H9 (cell line): ENCODE data around the gene MAML1. TPM values are rescaled to one million over a fixed set of nuclear protein-coding genes. Genes with fewer than 3 reads are reported as not detected.
A peak's percentile ranks its signal among the peaks of the same experiment; 100 is the strongest.

Experiments
- DNase-seq: peaks from one replicate; pipeline ENCODE4 v3.0.0-alpha.2; 2017
- H2AFZ ChIP-seq: one replicate; pipeline ENCODE4 v1.6.1; 2013; ENCODE audit warnings: mild to moderate bottlenecking, low read length, control low read depth, moderate library complexity
- H2AK5ac ChIP-seq: 2 replicates; pipeline ENCODE4 v1.6.1; 2013; ENCODE audit warnings: low read length, control low read depth, mixed read lengths; ENCODE audit not compliant: insufficient read length
- H2BK120ac ChIP-seq: one replicate; pipeline ENCODE4 v1.6.1; 2013; ENCODE audit warnings: low read depth, mild to moderate bottlenecking, low read length, control low read depth, inconsistent platforms; ENCODE audit not compliant: poor library complexity, severe bottlenecking
- H2BK12ac ChIP-seq: 2 replicates; pipeline ENCODE4 v1.6.1; 2013; ENCODE audit warnings: low read length, control low read depth, mixed read lengths, low read depth; ENCODE audit not compliant: insufficient read length
- H2BK15ac ChIP-seq: 2 replicates; pipeline ENCODE4 v1.6.1; 2013; ENCODE audit warnings: low read depth, low read length, control low read depth
- H2BK20ac ChIP-seq: one replicate; pipeline ENCODE4 v1.6.1; 2013; ENCODE audit warnings: low read depth, mild to moderate bottlenecking, low read length, control low read depth, inconsistent platforms; ENCODE audit not compliant: poor library complexity, severe bottlenecking
- H2BK5ac ChIP-seq: 2 replicates; pipeline ENCODE4 v1.6.1; 2013; ENCODE audit warnings: low read length, control low read depth, mixed read lengths; ENCODE audit not compliant: insufficient read length
- H3K14ac ChIP-seq: 2 replicates; pipeline ENCODE4 v1.6.1; 2013; ENCODE audit warnings: low read length, control low read depth; ENCODE audit not compliant: insufficient read depth
- H3K18ac ChIP-seq: 2 replicates; pipeline ENCODE4 v1.6.1; 2013; ENCODE audit warnings: low read depth, mild to moderate bottlenecking, mixed read lengths, low read length, control low read depth; ENCODE audit not compliant: insufficient read length
- H3K23ac ChIP-seq: 2 replicates; pipeline ENCODE4 v1.6.1; 2013; ENCODE audit warnings: low read length, control low read depth, mixed read lengths, low read depth; ENCODE audit not compliant: insufficient read length
- H3K23me2 ChIP-seq: 2 replicates; pipeline ENCODE4 v1.6.1; 2013; ENCODE audit warnings: low read depth, mild to moderate bottlenecking, mixed read lengths, low read length, control low read depth; ENCODE audit not compliant: insufficient read length, poor library complexity, severe bottlenecking
- H3K27ac ChIP-seq: 2 replicates; pipeline ENCODE4 v1.5.1; 2013; ENCODE audit warnings: low read length, control low read depth, mixed read lengths, low read depth; ENCODE audit not compliant: insufficient read length
- H3K27me3 ChIP-seq: 2 replicates; pipeline ENCODE4 v1.6.1; 2013; ENCODE audit warnings: low read length, control low read depth, inconsistent platforms; ENCODE audit not compliant: insufficient read depth
- H3K4ac ChIP-seq: 2 replicates; pipeline ENCODE4 v1.6.1; 2013; ENCODE audit warnings: low read depth, mild to moderate bottlenecking, control low read depth, inconsistent platforms, low read length, moderate library complexity
- H3K4me1 ChIP-seq: 2 replicates; pipeline ENCODE4 v1.6.1; 2013; ENCODE audit warnings: low read length, control low read depth, inconsistent platforms; ENCODE audit not compliant: insufficient read depth
- H3K4me2 ChIP-seq: 2 replicates; pipeline ENCODE4 v1.6.1; 2013; ENCODE audit warnings: low read length, control low read depth, mixed read lengths; ENCODE audit not compliant: insufficient read length, insufficient read depth
- H3K56ac ChIP-seq: 2 replicates; pipeline ENCODE4 v1.6.1; 2013; ENCODE audit warnings: low read depth, mild to moderate bottlenecking, mixed read lengths, low read length, control low read depth; ENCODE audit not compliant: insufficient read length
- H3K79me1 ChIP-seq: 2 replicates; pipeline ENCODE4 v1.6.1; 2013; ENCODE audit warnings: low read depth, mild to moderate bottlenecking, moderate library complexity, low read length, control low read depth, inconsistent platforms; ENCODE audit not compliant: insufficient read depth, poor library complexity, severe bottlenecking
- H3K79me2 ChIP-seq: 2 replicates; pipeline ENCODE4 v1.6.1; 2013; ENCODE audit warnings: low read length, control low read depth, inconsistent platforms; ENCODE audit not compliant: insufficient read depth
- H3K9ac ChIP-seq: 2 replicates; pipeline ENCODE4 v1.6.1; 2013; ENCODE audit warnings: low read length, control low read depth, mixed read lengths; ENCODE audit not compliant: insufficient read length; ENCODE audit errors: extremely low read depth
- H3K9me3 ChIP-seq: one replicate; pipeline ENCODE4 v1.6.1; 2013; ENCODE audit warnings: low read depth, low read length, inconsistent platforms; ENCODE audit not compliant: control insufficient read depth
- H3T11ph ChIP-seq: one replicate; pipeline ENCODE4 v1.6.1; 2013; ENCODE audit warnings: mild to moderate bottlenecking, low read length, control low read depth, inconsistent platforms
- H4K20me1 ChIP-seq: one replicate; pipeline ENCODE4 v1.6.1; 2013; ENCODE audit not compliant: control insufficient read depth, insufficient read length, insufficient read depth
- H4K5ac ChIP-seq: 2 replicates; pipeline ENCODE4 v1.6.1; 2013; ENCODE audit warnings: low read depth, mild to moderate bottlenecking, mixed read lengths, low read length, control low read depth; ENCODE audit not compliant: insufficient read length
- H4K8ac ChIP-seq: replicated peaks from 2 replicates; pipeline ENCODE4 v1.6.1; 2013; ENCODE audit warnings: low read length, control low read depth, mixed read lengths, low read depth; ENCODE audit not compliant: insufficient read length
- H4K91ac ChIP-seq: 2 replicates; pipeline ENCODE4 v1.6.1; 2013; ENCODE audit warnings: low read depth, mild to moderate bottlenecking, moderate library complexity, mixed read lengths, low read length, control low read depth; ENCODE audit not compliant: insufficient read length
- H3K27ac Mint-ChIP-seq, 3 experiments: 2 replicates in 2 of 3; 3 replicates in 1 of 3; pipeline ENCODE4 v1.8.0; 2020 to 2021; ENCODE audit warnings: mixed read lengths in 3 of 3, mild to moderate bottlenecking in 1 of 3, moderate library complexity in 1 of 3
- H3K27me3 Mint-ChIP-seq: 2 replicates; pipeline ENCODE4 v1.8.0; 2021; ENCODE audit warnings: low read depth, mild to moderate bottlenecking, moderate library complexity, mixed read lengths
- H3K36me3 Mint-ChIP-seq, 3 experiments: 2 replicates in 2 of 3; 3 replicates in 1 of 3; pipeline ENCODE4 v1.8.0; 2020 to 2021; ENCODE audit warnings: low read depth in 3 of 3, mixed read lengths in 3 of 3; ENCODE audit not compliant: insufficient read depth in 1 of 3
- H3K4me1 Mint-ChIP-seq, 2 experiments: 2 replicates each; pipeline ENCODE4 v1.8.0; 2020; ENCODE audit warnings: mixed read lengths in 2 of 2
- H3K4me3 Mint-ChIP-seq, 2 experiments: 2 replicates in 1 of 2; 3 replicates in 1 of 2; pipeline ENCODE4 v1.8.0; 2020 to 2021; ENCODE audit warnings: mild to moderate bottlenecking in 2 of 2, mixed read lengths in 2 of 2, moderate library complexity in 1 of 2
- H3K9me3 Mint-ChIP-seq, 2 experiments: 2 replicates in 1 of 2; 3 replicates in 1 of 2; pipeline ENCODE4 v1.8.0; 2020; ENCODE audit warnings: mild to moderate bottlenecking in 2 of 2, mixed read lengths in 2 of 2, moderate library complexity in 1 of 2
- CTCF ChIP-seq: fragments of 200-600 bp; sonication (generic); conservative IDR thresholded peaks from 3 replicates; pipeline ENCODE4 v1.8.0; 2021; ENCODE audit warnings: antibody characterized with exemption, mild to moderate bottlenecking
- WGBS: extraction: QIAGEN DNeasy Blood & Tissue Kit; methylation state at CpG from one replicate; pipeline ENCODE4 v1.1.7; 2013; ENCODE audit warnings: missing lambda C conversion rate, low lambda C conversion rate, mixed read lengths; ENCODE audit not compliant: insufficient read length; ENCODE audit errors: extremely low coverage; 5-methylcytosine and 5-hydroxymethylcytosine counted together
- total RNA-seq: library from RNA; stranded (reverse); gene quantifications from 2 replicates; pipeline ENCODE4 v1.2.1, GENCODE V29; 2021

The MAML1 gene
- total RNA-seq, 1 experiment from 2014 or later = 50.8 TPM

DNA sequence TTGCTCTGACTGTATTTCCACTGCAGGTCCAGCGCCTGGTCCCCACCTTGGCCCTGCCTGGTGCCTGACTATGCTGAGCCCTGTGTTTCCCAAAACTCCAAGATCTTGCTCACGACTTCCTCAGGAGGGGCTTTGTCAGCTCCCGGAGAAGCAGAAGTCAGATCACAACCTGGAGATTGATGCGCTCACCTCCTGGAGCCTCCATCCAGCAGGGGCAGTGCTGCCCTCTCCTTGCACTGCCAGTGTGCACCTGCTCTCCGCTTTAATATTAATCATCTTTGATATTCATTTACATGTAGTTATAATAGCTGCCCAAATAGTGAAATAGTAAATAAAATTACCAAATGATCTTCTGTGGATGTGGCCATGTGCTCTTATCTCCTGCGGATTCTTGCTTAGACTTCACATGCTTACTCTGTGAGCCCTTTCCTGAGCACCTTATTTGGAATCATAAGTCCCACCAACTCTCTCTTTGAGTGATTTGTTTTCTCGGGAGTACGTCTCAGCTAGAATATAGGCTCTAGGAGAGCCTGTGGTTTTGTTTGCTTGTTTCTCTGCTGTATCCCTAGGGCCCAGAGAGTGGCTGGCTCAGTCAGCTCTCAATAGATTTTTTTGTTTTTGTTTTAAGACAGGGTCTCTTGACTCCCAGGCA, 17.4 kb downstream of the MAML1 start:
- TF ChIP-seq CTCF = peak; percentile 34; the same call in 2 of the 3 replicates
- no peaks in the 10 kb centered on the region for H4K20me1 ChIP-seq
- H3K4me2 ChIP-seq = no peak overlapping the region
- no peak overlapping the region for H2BK15ac ChIP-seq
- Mint-ChIP-seq H3K36me3 (peaks cover 9 to 33% (median 18%) of the 10 kb centered on the region in 3 experiments; a peak in 6 of 7 replicates), H3K4me3 (no peak overlapping the region), H3K9me3 (peaks cover 0 to 3% of the 10 kb centered on the region in 2 experiments; a peak in 1 of 5 replicates), H3K27me3 (no peaks in the 10 kb centered on the region), H3K27ac (0 out of 7 replicates have a peak overlapping the region, but pooled peaks of 2 of the 3 experiments have one; percentile 55 to 88), H3K4me1 (peaks cover 16 to 18% of the 10 kb centered on the region in 2 experiments)
- H2BK12ac ChIP-seq = no peak overlapping the region
- no peak overlapping the region for H2BK120ac ChIP-seq
- H2BK5ac ChIP-seq = no peak overlapping the region
- H2BK20ac ChIP-seq = no peak overlapping the region
- H3K23ac ChIP-seq = no peak overlapping the region
- H3K4ac ChIP-seq = no peak overlapping the region
- peaks cover 6% of the 10 kb centered on the region; the same call in 1 of the 2 replicates for H3K4me1 ChIP-seq
- H2AK5ac ChIP-seq = no peak overlapping the region
- H3K14ac ChIP-seq = no peak overlapping the region
- no peak overlapping the region for H3K9ac ChIP-seq
- no peak overlapping the region for H3T11ph ChIP-seq
- WGBS = no CpG with 5 or more reads among the region's 8 CpGs
- H4K91ac ChIP-seq = no peak overlapping the region
- no peaks in the 10 kb centered on the region for H3K9me3 ChIP-seq
- H2AFZ ChIP-seq = no peak overlapping the region
- no peak overlapping the region for H4K5ac ChIP-seq
- no peak overlapping the region for H3K56ac ChIP-seq
- no peaks in the 10 kb centered on the region for H3K79me1 ChIP-seq
- no peaks in the 10 kb centered on the region for H3K23me2 ChIP-seq
- no peak overlapping the region for H3K18ac ChIP-seq
- no peaks in the 10 kb centered on the region for H3K27me3 ChIP-seq
- H3K27ac ChIP-seq = no peak overlapping the region
- no peak for DNase-seq
- peaks cover 21% of the 10 kb centered on the region; the same call in 1 of the 2 replicates for H3K79me2 ChIP-seq
- no peak overlapping the region for H4K8ac ChIP-seq
